ENCODE measurements around the gene ALAS1. TPM values are rescaled to one million over a fixed set of nuclear protein-coding genes. Genes with fewer than 3 reads are reported as not detected.

The ALAS1 gene
- total RNA-seq, 2 experiments from 2014 or later: 34.4 to 43.6 TPM

- Histone ChIP-seq H3K9me3 (ENCODE audit: low read length) (no peaks in the 10 kb centered on the region), H3K4me1 (ENCODE audit: insufficient read depth, low read length, poor library complexity, severe bottlenecking) (peaks cover 7% of the 10 kb centered on the region), H3K36me3 (ENCODE audit: insufficient read depth, low read length) (no peaks in the 10 kb centered on the region), H3K27ac (ENCODE audit: low read depth, low read length, poor library complexity, severe bottlenecking) (no peak overlapping the region), H3K4me2 (ENCODE audit: low read length) (no peak overlapping the region), H4K20me1 (ENCODE audit: insufficient read depth, low read length) (no peaks in the 10 kb centered on the region), H3K4me3 (ENCODE audit: low read depth, low read length, poor library complexity, severe bottlenecking) (no peak overlapping the region), H3K9me2 (ENCODE audit: insufficient read depth, low read length) (no peaks in the 10 kb centered on the region), H3K79me2 (ENCODE audit: insufficient read depth, low read depth, low read length) (no peaks in the 10 kb centered on the region), H2AFZ (ENCODE audit: low read length) (no peak overlapping the region)
- ChIA-PET CTCF (ENCODE audit: unreplicated experiment) (no interaction called here), POLR2A (interaction anchor here (0.6 kb wide), 1 partner anchor 237 kb away, joined by 4 read pairs; no protein-coding TSS in a partner anchor)
- intact Hi-C loops (cut with micrococcal nuclease; ENCODE audit: unreplicated experiment): no loop called here
- no peak for DNase-seq (ENCODE audit: low spot score)
- no TSS peak for BruUV-seq (replicated peaks)
- TF ChIP-seq CTCF (conservative IDR thresholded peaks at IDR 0.05; ENCODE audit: low read length) (no peak), EZH2phosphoT487 (IDR thresholded peaks at IDR 0.05; ENCODE audit: borderline replicate concordance, low read depth, low read length) (no peak)
Observed at GRCh38 chr3:52182691-52183090, 15.3 kb upstream of the ALAS1 start.

DNA sequence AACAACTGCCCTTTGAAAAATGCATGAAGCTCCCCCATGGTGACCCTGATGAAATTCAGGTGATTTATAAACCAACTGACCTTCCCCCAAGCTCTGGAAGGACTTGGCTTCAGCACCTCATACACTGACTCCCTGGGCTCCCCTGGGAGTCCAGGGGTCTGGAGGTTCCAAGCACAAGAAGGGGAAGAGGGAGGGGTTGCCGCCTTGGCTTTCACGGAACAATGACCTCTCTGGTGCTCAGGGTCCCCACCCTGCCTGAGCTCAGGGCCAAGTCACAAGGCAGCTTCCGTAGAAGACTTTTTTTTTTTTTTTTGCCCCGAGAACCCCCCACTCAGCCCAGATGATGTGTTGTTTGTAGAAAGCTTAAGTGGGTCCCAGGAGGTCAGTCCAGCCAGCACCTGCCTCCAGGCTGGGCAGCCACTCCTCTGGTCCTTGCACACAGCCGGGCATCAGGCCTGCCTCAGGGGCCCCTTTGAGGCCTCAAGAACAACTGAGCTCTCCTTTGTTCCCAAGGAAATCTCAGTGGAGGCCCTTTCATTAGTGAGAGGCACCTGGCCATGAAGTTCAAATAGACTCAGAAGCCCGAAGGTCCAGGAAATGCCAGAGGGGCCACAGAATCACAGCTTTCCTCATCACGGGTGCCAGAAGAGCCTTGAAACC lies 14.0 kb upstream of the ALAS1 start:
- H3K9me2 ChIP-seq (ENCODE audit: insufficient read depth, low read length): no peaks in the 10 kb centered on the region
- intact Hi-C loops (cut with micrococcal nuclease; ENCODE audit: unreplicated experiment): no loop called here
- H3K9me3 ChIP-seq (ENCODE audit: low read length): no peaks in the 10 kb centered on the region
- H4K20me1 ChIP-seq (ENCODE audit: insufficient read depth, low read length): no peaks in the 10 kb centered on the region
- H2AFZ ChIP-seq (ENCODE audit: low read length): no peak overlapping the region
- H3K4me2 ChIP-seq (ENCODE audit: low read length): no peak overlapping the region
- no peaks in the 10 kb centered on the region for H3K36me3 ChIP-seq (ENCODE audit: insufficient read depth, low read length)
- H3K79me2 ChIP-seq (ENCODE audit: insufficient read depth, low read depth, low read length): no peaks in the 10 kb centered on the region
- CTCF ChIA-PET (ENCODE audit: unreplicated experiment): interaction anchor here (0.6 kb wide), 2 partner anchors 177 to 1833 kb away, joined by 3 to 5 read pairs; no protein-coding TSS in a partner anchor
- POLR2A ChIA-PET: interaction anchor here (0.6 kb wide), 3 partner anchors 16 to 189 kb away, joined by 3 to 5 read pairs (median 4); partner anchors contain the start of gene POC1A
- no peak for TF ChIP-seq CTCF (conservative IDR thresholded peaks at IDR 0.05; ENCODE audit: low read length)
- TF ChIP-seq EZH2phosphoT487 (IDR thresholded peaks at IDR 0.05; ENCODE audit: borderline replicate concordance, low read depth, low read length): no peak
- no peak overlapping the region for H3K4me3 ChIP-seq (ENCODE audit: low read depth, low read length, poor library complexity, severe bottlenecking)
- no peak for DNase-seq (ENCODE audit: low spot score)
- no peak overlapping the region for H3K27ac ChIP-seq (ENCODE audit: low read depth, low read length, poor library complexity, severe bottlenecking)
- peaks cover 7% of the 10 kb centered on the region for H3K4me1 ChIP-seq (ENCODE audit: insufficient read depth, low read length, poor library complexity, severe bottlenecking)
- no TSS peak for BruUV-seq (replicated peaks)

DNA sequence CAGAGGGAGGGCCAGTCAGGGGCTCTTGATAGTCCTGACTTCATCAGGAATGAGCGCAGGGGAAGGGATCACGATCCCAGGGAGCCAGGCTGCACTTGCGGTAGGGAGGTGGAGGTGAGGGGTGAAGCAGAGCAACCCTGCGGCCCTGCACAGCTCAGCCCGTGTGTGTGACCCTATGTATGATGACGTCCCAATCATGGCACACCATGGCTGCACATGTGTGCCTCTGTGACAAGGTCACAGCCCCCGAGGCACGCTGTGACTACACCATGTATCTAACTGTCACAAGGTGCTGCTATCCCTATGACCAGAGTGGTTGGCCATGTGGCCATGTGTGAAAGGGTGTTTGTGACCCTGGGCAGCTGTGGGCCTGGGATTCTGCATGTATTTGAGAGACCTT lies 13.3 kb upstream of the ALAS1 start:
- intact Hi-C loops (cut with micrococcal nuclease; ENCODE audit: unreplicated experiment): no loop called here
- H3K9me2 ChIP-seq (ENCODE audit: insufficient read depth, low read length): no peaks in the 10 kb centered on the region
- no peak overlapping the region for H3K4me2 ChIP-seq (ENCODE audit: low read length)
- H3K4me1 ChIP-seq (ENCODE audit: insufficient read depth, low read length, poor library complexity, severe bottlenecking): peaks cover 7% of the 10 kb centered on the region
- BruUV-seq (replicated peaks): no TSS peak
- H3K79me2 ChIP-seq (ENCODE audit: insufficient read depth, low read depth, low read length): no peaks in the 10 kb centered on the region
- H3K9me3 ChIP-seq (ENCODE audit: low read length): no peaks in the 10 kb centered on the region
- POLR2A ChIA-PET: interaction anchor here (0.6 kb wide), 1 partner anchor 190 kb away, joined by 3 read pairs; no protein-coding TSS in a partner anchor
- no peak overlapping the region for H3K4me3 ChIP-seq (ENCODE audit: low read depth, low read length, poor library complexity, severe bottlenecking)
- H4K20me1 ChIP-seq (ENCODE audit: insufficient read depth, low read length): no peaks in the 10 kb centered on the region
- TF ChIP-seq EZH2phosphoT487 (IDR thresholded peaks at IDR 0.05; ENCODE audit: borderline replicate concordance, low read depth, low read length) (no peak), CTCF (conservative IDR thresholded peaks at IDR 0.05; ENCODE audit: low read length) (no peak)
- no peak for DNase-seq (ENCODE audit: low spot score)
- H3K36me3 ChIP-seq (ENCODE audit: insufficient read depth, low read length): no peaks in the 10 kb centered on the region
- CTCF ChIA-PET (ENCODE audit: unreplicated experiment): no interaction called here
- H2AFZ ChIP-seq (ENCODE audit: low read length): no peak overlapping the region
- H3K27ac ChIP-seq (ENCODE audit: low read depth, low read length, poor library complexity, severe bottlenecking): no peak overlapping the region

All from OCI-LY7 (cell line).